Measurements from ENCODE around the gene E2F6. TPM values are rescaled to one million over a fixed set of nuclear protein-coding genes. Genes with fewer than 3 reads are reported as not detected.

E2F6 gene
- total and polyA plus RNA-seq, 2 experiments from 2014 or later = 13.8 to 23.1 TPM

GRCh38 chr2:11506611-11506969 is 40.6 kb upstream of the E2F6 start:
- Histone ChIP-seq H3K4me1 (ENCODE audit: insufficient read depth) (peaks cover 20% of the 10 kb centered on the region), H2AFZ (no peak overlapping the region), H3K4me3 (no peak overlapping the region), H3K27me3 (no peaks in the 10 kb centered on the region), H4K20me1 (ENCODE audit: insufficient read depth, poor library complexity, severe bottlenecking) (no peaks in the 10 kb centered on the region), H3K36me3 (replicated peaks; ENCODE audit: insufficient read depth, low read depth) (no peaks in the 10 kb centered on the region), H3K9me3 (ENCODE audit: low read depth) (no peaks in the 10 kb centered on the region), H3K27ac (peak overlapping the region; percentile 21), H3K9me2 (replicated peaks; ENCODE audit: insufficient read depth) (no peaks in the 10 kb centered on the region), H3K79me2 (peaks cover 6% of the 10 kb centered on the region), H3K4me2 (peak overlapping the region; percentile 13)
- 60% methylated on average over 3 of the region's 3 CpGs for WGBS (ENCODE audit: low lambda C conversion rate, missing lambda C conversion rate)
- DNase-seq (ENCODE audit: low spot score) = no peak
- TF ChIP-seq CTCF (IDR thresholded peaks at IDR 0.05; ENCODE audit: poor library complexity) (no peak), EZH2phosphoT487 (IDR thresholded peaks at IDR 0.05; ENCODE audit: low read depth, severe bottlenecking, unreplicated experiment) (no peak), EZH2 (IDR thresholded peaks at IDR 0.05; ENCODE audit: borderline replicate concordance) (no peak)

- H3K27me3 ChIP-seq = no peaks in the 10 kb centered on the region
- H2AFZ ChIP-seq = no peak overlapping the region
- DNase-seq (ENCODE audit: low spot score) = peak; percentile 16
- no peaks in the 10 kb centered on the region for H4K20me1 ChIP-seq (ENCODE audit: insufficient read depth, poor library complexity, severe bottlenecking)
- peak overlapping the region; percentile 21 for H3K27ac ChIP-seq
- WGBS (ENCODE audit: low lambda C conversion rate, missing lambda C conversion rate) = 66% methylated on average over 11 of the region's 11 CpGs
- H3K4me3 ChIP-seq = no peak overlapping the region
- H3K79me2 ChIP-seq = peaks cover 6% of the 10 kb centered on the region
- H3K9me2 ChIP-seq (replicated peaks; ENCODE audit: insufficient read depth) = no peaks in the 10 kb centered on the region
- no peaks in the 10 kb centered on the region for H3K9me3 ChIP-seq (ENCODE audit: low read depth)
- peak overlapping the region; percentile 13 for H3K4me2 ChIP-seq
- TF ChIP-seq EZH2phosphoT487 (IDR thresholded peaks at IDR 0.05; ENCODE audit: low read depth, severe bottlenecking, unreplicated experiment) = no peak
- TF ChIP-seq CTCF (IDR thresholded peaks at IDR 0.05; ENCODE audit: poor library complexity) = no peak
- TF ChIP-seq EZH2 (IDR thresholded peaks at IDR 0.05; ENCODE audit: borderline replicate concordance) = no peak
- no peaks in the 10 kb centered on the region for H3K36me3 ChIP-seq (replicated peaks; ENCODE audit: insufficient read depth, low read depth)
- H3K4me1 ChIP-seq (ENCODE audit: insufficient read depth) = peaks cover 20% of the 10 kb centered on the region
These were observed 40.0 kb upstream of the E2F6 start for GRCh38 chr2:11505652-11506610.

- Histone ChIP-seq H3K4me1 (ENCODE audit: insufficient read depth) (peaks cover 30% of the 10 kb centered on the region), H3K36me3 (replicated peaks; ENCODE audit: insufficient read depth, low read depth) (no peaks in the 10 kb centered on the region), H4K20me1 (ENCODE audit: insufficient read depth, poor library complexity, severe bottlenecking) (no peaks in the 10 kb centered on the region), H2AFZ (no peak overlapping the region), H3K27me3 (no peaks in the 10 kb centered on the region), H3K4me2 (no peak overlapping the region), H3K27ac (no peak overlapping the region), H3K79me2 (peaks cover 6% of the 10 kb centered on the region), H3K9me3 (ENCODE audit: low read depth) (no peaks in the 10 kb centered on the region), H3K4me3 (no peak overlapping the region), H3K9me2 (replicated peaks; ENCODE audit: insufficient read depth) (no peaks in the 10 kb centered on the region)
- TF ChIP-seq CTCF (IDR thresholded peaks at IDR 0.05; ENCODE audit: poor library complexity) = no peak
- TF ChIP-seq EZH2 (IDR thresholded peaks at IDR 0.05; ENCODE audit: borderline replicate concordance) = no peak
- TF ChIP-seq EZH2phosphoT487 (IDR thresholded peaks at IDR 0.05; ENCODE audit: low read depth, severe bottlenecking, unreplicated experiment) = no peak
- 68% methylated on average over 8 of the region's 8 CpGs for WGBS (ENCODE audit: low lambda C conversion rate, missing lambda C conversion rate)
- DNase-seq (ENCODE audit: low spot score) = no peak
These were observed 37.5 kb upstream of the E2F6 start for GRCh38 chr2:11503354-11503927.
